Fibroblast of pulmonary artery (primary cell): ENCODE measurements around the gene CGRRF1.

ENCODE experiments used
- DNase-seq: peaks from one replicate; pipeline ENCODE4 v3.0.0-alpha.2; 2010; ENCODE audit warnings: low read depth
- H3K4me3 ChIP-seq: replicated peaks from 2 replicates; pipeline ENCODE4 v1.5.1; 2011; ENCODE audit warnings: low read depth, mild to moderate bottlenecking, control low read depth, low read length, moderate library complexity
- CTCF ChIP-seq: IDR thresholded peaks from 2 replicates; pipeline ENCODE4 v1.5.1; 2011; ENCODE audit warnings: mild to moderate bottlenecking, control low read depth, low read length, inconsistent platforms; ENCODE audit errors: missing control alignments

The CGRRF1 gene

GRCh38 chr14:54572316-54572715, 62.6 kb downstream of the CGRRF1 start:
- DNase-seq, result peak; percentile 54
- TF ChIP-seq CTCF, result peak; percentile 54
- no peak overlapping the region for H3K4me3 ChIP-seq

DNA sequence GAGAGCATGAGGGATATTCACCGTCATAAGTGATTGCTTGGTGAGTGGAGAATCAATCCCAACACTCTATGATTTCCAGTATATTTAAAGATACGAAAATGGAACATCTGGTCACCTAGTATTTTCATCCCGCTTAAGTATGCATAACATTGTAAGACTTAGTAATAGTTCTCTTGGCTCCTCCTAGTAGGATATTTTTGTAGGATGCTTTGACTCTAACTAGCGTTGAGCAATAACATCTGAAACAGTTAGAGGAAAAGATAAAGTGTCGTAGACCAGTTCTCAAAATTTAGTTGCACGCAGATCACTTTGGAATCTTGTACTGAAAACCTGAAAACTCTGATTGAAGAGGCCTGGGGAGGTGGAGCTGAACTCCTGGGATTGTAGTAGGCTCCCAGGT, 64.8 kb downstream of the CGRRF1 start:
- no peak for TF ChIP-seq CTCF
- no peak for DNase-seq
- no peak overlapping the region for H3K4me3 ChIP-seq

GRCh38 chr14:54577494-54577893, 67.8 kb downstream of the CGRRF1 start:
- no peak for DNase-seq
- H3K4me3 ChIP-seq, result no peak overlapping the region
- no peak for TF ChIP-seq CTCF

DNA sequence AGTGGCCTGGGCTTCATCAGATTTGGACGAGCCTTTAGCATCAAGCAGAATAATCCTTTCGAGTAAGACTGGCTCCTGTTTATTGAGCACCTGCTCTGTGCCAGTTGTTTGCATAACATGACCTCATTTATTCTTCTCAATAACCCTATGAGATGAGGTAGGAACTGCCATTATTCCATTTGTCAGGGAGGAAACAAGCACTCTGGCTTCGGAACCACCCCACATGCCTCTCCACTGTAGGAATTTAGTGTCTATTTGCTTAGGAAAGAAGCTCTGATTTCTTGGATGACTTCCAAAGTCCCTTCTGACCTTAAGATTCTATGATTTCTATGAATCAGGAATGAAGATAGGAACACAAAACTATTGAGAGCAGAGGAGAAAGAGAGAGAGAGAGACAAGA, 68.3 kb downstream of the CGRRF1 start:
- TF ChIP-seq CTCF, result no peak
- DNase-seq, result no peak
- H3K4me3 ChIP-seq, result no peak overlapping the region

- no peak overlapping the region for H3K4me3 ChIP-seq
- TF ChIP-seq CTCF, result no peak
- DNase-seq, result peak; percentile 83
These were observed 69.9 kb downstream of the CGRRF1 start for GRCh38 chr14:54579621-54580020.

- no peak for DNase-seq
- TF ChIP-seq CTCF, result no peak
- no peak overlapping the region for H3K4me3 ChIP-seq
These were observed 71.2 kb downstream of the CGRRF1 start for GRCh38 chr14:54580933-54581332.

- DNase-seq, result no peak
- H3K4me3 ChIP-seq, result no peak overlapping the region
- TF ChIP-seq CTCF, result no peak
These were observed 72.6 kb downstream of the CGRRF1 start for GRCh38 chr14:54582334-54582733.
